ENCODE measurements around the gene THAP7.
"Not testable (repeated sequence)": the region's sequence is repeated elsewhere in the genome, so short reads cannot be mapped to it uniquely, and the experiment has no call there.

THAP7 gene

GRCh38 chr22:21001601-21002325 lies at the start of gene THAP7:
Gene THAP7 (minus strand): TSS chr22:21002118. CDS start chr22:21001911, 207 bp downstream.
- H3K4me3 ChIP-seq (ENCODE audit: low read depth, low read length) = peak within 1 kb of the TSS; percentile 56

- no peak overlapping the region for H3K4me3 ChIP-seq (ENCODE audit: low read depth, low read length)
These were observed 49.4 kb upstream of the THAP7 start for GRCh38 chr22:21051145-21051830.

GRCh38 chr22:21048965-21049364 lies 47.0 kb upstream of the THAP7 start:
- not testable (repeated sequence) for H3K4me3 ChIP-seq (ENCODE audit: low read depth, low read length)

GRCh38 chr22:21048448-21048847 lies 46.5 kb upstream of the THAP7 start:
- H3K4me3 ChIP-seq (ENCODE audit: low read depth, low read length) = not testable (repeated sequence)

- no peak overlapping the region for H3K4me3 ChIP-seq (ENCODE audit: low read depth, low read length)
These were observed 45.8 kb upstream of the THAP7 start for GRCh38 chr22:21047730-21048129.

GRCh38 chr22:21047035-21047661 lies 45.2 kb upstream of the THAP7 start:
- H3K4me3 ChIP-seq (ENCODE audit: low read depth, low read length) = no peak overlapping the region

- peak within 1 kb of the TSS; percentile 73 for H3K4me3 ChIP-seq (ENCODE audit: low read depth, low read length)
These were observed 43.8 kb upstream of the THAP7 start, which contains the start of gene LRRC74B for GRCh38 chr22:21045585-21046294. Gene LRRC74B (plus strand): TSS chr22:21045946. CDS start chr22:21045987, 41 bp downstream.

- peak overlapping the region; percentile 17 for H3K4me3 ChIP-seq (ENCODE audit: low read depth, low read length)
These were observed 43.1 kb upstream of the THAP7 start for GRCh38 chr22:21044931-21045584.

GRCh38 chr22:21043860-21044535 lies 42.1 kb upstream of the THAP7 start:
- H3K4me3 ChIP-seq (ENCODE audit: low read depth, low read length) = no peak overlapping the region

- no peak overlapping the region for H3K4me3 ChIP-seq (ENCODE audit: low read depth, low read length)
These were observed 41.3 kb upstream of the THAP7 start for GRCh38 chr22:21042978-21043859.

GRCh38 chr22:21041937-21042336 lies 40.0 kb upstream of the THAP7 start:
- H3K4me3 ChIP-seq (ENCODE audit: low read depth, low read length) = no peak overlapping the region

GRCh38 chr22:21039158-21039557 lies 37.2 kb upstream of the THAP7 start:
- not testable (repeated sequence) for H3K4me3 ChIP-seq (ENCODE audit: low read depth, low read length)

GRCh38 chr22:21038405-21038804 lies 36.5 kb upstream of the THAP7 start:
- H3K4me3 ChIP-seq (ENCODE audit: low read depth, low read length) = no peak overlapping the region

- H3K4me3 ChIP-seq (ENCODE audit: low read depth, low read length) = no peak overlapping the region
These were observed 33.1 kb upstream of the THAP7 start for GRCh38 chr22:21034989-21035388.

GRCh38 chr22:21033895-21034294 lies 32.0 kb upstream of the THAP7 start:
- H3K4me3 ChIP-seq (ENCODE audit: low read depth, low read length) = no peak overlapping the region

- peak overlapping the region; percentile 38 for H3K4me3 ChIP-seq (ENCODE audit: low read depth, low read length)
These were observed 31.2 kb upstream of the THAP7 start for GRCh38 chr22:21032868-21033688.

- H3K4me3 ChIP-seq (ENCODE audit: low read depth, low read length) = peak within 1 kb of the TSS; percentile 38
These were observed 30.3 kb upstream of the THAP7 start, which contains the start of gene SLC7A4 for GRCh38 chr22:21032037-21032867. Gene SLC7A4 (minus strand): TSS chr22:21032561. CDS start chr22:21031812, 749 bp downstream.

Data from iPS-11a (cell line).